ENCODE measurements around the gene KCNK4. TPM values are rescaled to one million over a fixed set of nuclear protein-coding genes. Genes with fewer than 3 reads are reported as not detected.

KCNK4 gene
- total and polyA plus RNA-seq, 2 of the 13 experiments (the other 11 are each of a cell fraction or from before 2014, with no cell fraction given): not detected

DNA sequence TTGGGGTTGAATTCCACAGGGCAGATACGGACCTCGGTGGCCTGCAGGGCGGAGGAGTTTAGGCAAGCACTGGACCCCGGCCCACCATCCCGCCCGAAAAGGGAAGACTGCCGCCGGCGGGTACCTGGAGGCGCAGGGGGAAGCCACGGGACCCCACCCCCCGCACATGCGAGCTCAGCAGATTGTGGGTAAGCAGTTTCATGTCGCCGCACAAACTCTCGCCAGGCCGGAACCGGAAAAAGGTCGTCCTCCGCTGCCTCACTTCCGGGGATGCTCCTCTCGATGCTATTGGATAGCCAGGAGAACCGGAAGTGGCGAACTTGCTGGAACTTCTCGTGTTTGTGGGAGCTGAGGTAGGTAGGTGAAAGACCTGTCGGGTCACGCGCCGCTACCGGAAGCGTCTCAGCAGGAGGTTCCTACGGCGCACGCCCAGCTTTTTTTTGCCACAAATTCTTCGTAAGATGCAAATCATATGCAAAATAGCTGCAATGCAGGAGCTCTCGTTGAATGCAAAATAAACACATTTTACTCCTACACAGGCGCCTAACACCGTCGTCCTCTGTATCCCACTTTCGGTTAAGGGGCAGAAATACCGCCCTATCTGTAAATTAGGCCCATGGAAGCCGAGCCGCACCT lies 26.3 kb downstream of the KCNK4 start, which contains the start of gene TRMT112 (continued):
- TF ChIP-seq, protein P1, sequence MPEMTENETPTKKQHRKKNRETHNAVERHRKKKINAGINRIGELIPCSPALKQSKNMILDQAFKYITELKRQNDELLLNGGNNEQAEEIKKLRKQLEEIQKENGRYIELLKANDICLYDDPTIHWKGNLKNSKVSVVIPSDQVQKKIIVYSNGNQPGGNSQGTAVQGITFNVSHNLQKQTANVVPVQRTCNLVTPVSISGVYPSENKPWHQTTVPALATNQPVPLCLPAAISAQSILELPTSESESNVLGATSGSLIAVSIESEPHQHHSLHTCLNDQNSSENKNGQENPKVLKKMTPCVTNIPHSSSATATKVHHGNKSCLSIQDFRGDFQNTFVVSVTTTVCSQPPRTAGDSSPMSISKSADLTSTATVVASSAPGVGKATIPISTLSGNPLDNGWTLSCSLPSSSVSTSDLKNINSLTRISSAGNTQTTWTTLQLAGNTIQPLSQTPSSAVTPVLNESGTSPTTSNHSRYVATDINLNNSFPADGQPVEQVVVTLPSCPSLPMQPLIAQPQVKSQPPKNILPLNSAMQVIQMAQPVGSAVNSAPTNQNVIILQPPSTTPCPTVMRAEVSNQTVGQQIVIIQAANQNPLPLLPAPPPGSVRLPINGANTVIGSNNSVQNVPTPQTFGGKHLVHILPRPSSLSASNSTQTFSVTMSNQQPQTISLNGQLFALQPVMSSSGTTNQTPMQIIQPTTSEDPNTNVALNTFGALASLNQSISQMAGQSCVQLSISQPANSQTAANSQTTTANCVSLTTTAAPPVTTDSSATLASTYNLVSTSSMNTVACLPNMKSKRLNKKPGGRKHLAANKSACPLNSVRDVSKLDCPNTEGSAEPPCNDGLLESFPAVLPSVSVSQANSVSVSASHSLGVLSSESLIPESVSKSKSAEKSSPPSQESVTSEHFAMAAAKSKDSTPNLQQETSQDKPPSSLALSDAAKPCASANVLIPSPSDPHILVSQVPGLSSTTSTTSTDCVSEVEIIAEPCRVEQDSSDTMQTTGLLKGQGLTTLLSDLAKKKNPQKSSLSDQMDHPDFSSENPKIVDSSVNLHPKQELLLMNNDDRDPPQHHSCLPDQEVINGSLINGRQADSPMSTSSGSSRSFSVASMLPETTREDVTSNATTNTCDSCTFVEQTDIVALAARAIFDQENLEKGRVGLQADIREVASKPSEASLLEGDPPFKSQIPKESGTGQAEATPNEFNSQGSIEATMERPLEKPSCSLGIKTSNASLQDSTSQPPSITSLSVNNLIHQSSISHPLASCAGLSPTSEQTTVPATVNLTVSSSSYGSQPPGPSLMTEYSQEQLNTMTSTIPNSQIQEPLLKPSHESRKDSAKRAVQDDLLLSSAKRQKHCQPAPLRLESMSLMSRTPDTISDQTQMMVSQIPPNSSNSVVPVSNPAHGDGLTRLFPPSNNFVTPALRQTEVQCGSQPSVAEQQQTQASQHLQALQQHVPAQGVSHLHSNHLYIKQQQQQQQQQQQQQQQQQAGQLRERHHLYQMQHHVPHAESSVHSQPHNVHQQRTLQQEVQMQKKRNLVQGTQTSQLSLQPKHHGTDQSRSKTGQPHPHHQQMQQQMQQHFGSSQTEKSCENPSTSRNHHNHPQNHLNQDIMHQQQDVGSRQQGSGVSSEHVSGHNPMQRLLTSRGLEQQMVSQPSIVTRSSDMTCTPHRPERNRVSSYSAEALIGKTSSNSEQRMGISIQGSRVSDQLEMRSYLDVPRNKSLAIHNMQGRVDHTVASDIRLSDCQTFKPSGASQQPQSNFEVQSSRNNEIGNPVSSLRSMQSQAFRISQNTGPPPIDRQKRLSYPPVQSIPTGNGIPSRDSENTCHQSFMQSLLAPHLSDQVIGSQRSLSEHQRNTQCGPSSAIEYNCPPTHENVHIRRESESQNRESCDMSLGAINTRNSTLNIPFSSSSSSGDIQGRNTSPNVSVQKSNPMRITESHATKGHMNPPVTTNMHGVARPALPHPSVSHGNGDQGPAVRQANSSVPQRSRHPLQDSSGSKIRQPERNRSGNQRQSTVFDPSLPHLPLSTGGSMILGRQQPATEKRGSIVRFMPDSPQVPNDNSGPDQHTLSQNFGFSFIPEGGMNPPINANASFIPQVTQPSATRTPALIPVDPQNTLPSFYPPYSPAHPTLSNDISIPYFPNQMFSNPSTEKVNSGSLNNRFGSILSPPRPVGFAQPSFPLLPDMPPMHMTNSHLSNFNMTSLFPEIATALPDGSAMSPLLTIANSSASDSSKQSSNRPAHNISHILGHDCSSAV (CRISPR knock-in tag; IDR thresholded peaks at IDR 0.05; ENCODE audit: borderline replicate concordance): no peak
- TF ChIP-seq TEAD3 (CRISPR knock-in tag; optimal IDR thresholded peaks at IDR 0.05; ENCODE audit: borderline replicate concordance): peak; percentile 64
- TF ChIP-seq, protein P2, sequence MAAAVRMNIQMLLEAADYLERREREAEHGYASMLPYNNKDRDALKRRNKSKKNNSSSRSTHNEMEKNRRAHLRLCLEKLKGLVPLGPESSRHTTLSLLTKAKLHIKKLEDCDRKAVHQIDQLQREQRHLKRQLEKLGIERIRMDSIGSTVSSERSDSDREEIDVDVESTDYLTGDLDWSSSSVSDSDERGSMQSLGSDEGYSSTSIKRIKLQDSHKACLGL (CRISPR knock-in tag; IDR thresholded peaks at IDR 0.05): peak; percentile 77
- TF ChIP-seq ZNF17 (CRISPR knock-in tag; IDR thresholded peaks at IDR 0.05): no peak
- TF ChIP-seq, protein P3, sequence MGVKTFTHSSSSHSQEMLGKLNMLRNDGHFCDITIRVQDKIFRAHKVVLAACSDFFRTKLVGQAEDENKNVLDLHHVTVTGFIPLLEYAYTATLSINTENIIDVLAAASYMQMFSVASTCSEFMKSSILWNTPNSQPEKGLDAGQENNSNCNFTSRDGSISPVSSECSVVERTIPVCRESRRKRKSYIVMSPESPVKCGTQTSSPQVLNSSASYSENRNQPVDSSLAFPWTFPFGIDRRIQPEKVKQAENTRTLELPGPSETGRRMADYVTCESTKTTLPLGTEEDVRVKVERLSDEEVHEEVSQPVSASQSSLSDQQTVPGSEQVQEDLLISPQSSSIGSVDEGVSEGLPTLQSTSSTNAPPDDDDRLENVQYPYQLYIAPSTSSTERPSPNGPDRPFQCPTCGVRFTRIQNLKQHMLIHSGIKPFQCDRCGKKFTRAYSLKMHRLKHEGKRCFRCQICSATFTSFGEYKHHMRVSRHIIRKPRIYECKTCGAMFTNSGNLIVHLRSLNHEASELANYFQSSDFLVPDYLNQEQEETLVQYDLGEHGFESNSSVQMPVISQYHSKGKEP (CRISPR knock-in tag; IDR thresholded peaks at IDR 0.05): no peak
- no peak for TF ChIP-seq ARID2 (CRISPR knock-in tag; IDR thresholded peaks at IDR 0.05; ENCODE audit: borderline replicate concordance)
- no peak for TF ChIP-seq ZBTB42 (CRISPR knock-in tag; IDR thresholded peaks at IDR 0.05)
- TF ChIP-seq ZNF446 (CRISPR knock-in tag; IDR thresholded peaks at IDR 0.05): no peak
- no peak for TF ChIP-seq NFE2L1 (CRISPR knock-in tag; IDR thresholded peaks at IDR 0.05; ENCODE audit: borderline replicate concordance)
- TF ChIP-seq YY1 (IDR thresholded peaks at IDR 0.05; ENCODE audit: insufficient read depth, insufficient replicate concordance, low read depth, low read length): peak; percentile 56
- TF ChIP-seq XBP1 (CRISPR knock-in tag; IDR thresholded peaks at IDR 0.05): no peak
- TF ChIP-seq ELF3 (CRISPR knock-in tag; IDR thresholded peaks at IDR 0.05): 0 out of 2 replicates have a peak, but pooled peaks have one; percentile 54
- TF ChIP-seq, protein P4, sequence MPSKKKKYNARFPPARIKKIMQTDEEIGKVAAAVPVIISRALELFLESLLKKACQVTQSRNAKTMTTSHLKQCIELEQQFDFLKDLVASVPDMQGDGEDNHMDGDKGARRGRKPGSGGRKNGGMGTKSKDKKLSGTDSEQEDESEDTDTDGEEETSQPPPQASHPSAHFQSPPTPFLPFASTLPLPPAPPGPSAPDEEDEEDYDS (CRISPR knock-in tag; IDR thresholded peaks at IDR 0.05): peak; percentile 35; the same call in 1 of the 2 replicates
- TF ChIP-seq ZNF567 (CRISPR knock-in tag; IDR thresholded peaks at IDR 0.05; ENCODE audit: borderline replicate concordance): 0 out of 2 replicates have a peak, but pooled peaks have one; percentile 46
- TF ChIP-seq ZNF382 (CRISPR knock-in tag; IDR thresholded peaks at IDR 0.05; ENCODE audit: borderline replicate concordance): no peak
- TF ChIP-seq, protein P5, sequence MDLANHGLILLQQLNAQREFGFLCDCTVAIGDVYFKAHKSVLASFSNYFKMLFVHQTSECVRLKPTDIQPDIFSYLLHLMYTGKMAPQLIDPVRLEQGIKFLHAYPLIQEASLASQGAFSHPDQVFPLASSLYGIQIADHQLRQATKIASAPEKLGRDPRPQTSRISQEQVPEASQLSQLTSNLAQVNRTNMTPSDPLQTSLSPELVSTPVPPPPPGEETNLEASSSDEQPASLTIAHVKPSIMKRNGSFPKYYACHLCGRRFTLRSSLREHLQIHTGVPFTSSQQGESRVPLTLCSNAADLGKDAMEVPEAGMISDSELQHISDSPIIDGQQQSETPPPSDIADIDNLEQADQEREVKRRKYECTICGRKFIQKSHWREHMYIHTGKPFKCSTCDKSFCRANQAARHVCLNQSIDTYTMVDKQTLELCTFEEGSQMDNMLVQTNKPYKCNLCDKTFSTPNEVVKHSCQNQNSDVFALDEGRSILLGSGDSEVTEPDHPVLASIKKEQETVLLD (CRISPR knock-in tag; IDR thresholded peaks at IDR 0.05; ENCODE audit: low read depth): no peak; the same call in 1 of the 2 replicates
- TF ChIP-seq POGZ (CRISPR knock-in tag; IDR thresholded peaks at IDR 0.05): peak; percentile 63

Data from HepG2 (cell line).